ENCODE measurements around the gene OVOL1. TPM values are rescaled to one million over a fixed set of nuclear protein-coding genes. Genes with fewer than 3 reads are reported as not detected.

Gene OVOL1
- total RNA-seq, 6 donors from 2014 or later: under 0.01 to 2.2 (median 0.77) TPM

DNA sequence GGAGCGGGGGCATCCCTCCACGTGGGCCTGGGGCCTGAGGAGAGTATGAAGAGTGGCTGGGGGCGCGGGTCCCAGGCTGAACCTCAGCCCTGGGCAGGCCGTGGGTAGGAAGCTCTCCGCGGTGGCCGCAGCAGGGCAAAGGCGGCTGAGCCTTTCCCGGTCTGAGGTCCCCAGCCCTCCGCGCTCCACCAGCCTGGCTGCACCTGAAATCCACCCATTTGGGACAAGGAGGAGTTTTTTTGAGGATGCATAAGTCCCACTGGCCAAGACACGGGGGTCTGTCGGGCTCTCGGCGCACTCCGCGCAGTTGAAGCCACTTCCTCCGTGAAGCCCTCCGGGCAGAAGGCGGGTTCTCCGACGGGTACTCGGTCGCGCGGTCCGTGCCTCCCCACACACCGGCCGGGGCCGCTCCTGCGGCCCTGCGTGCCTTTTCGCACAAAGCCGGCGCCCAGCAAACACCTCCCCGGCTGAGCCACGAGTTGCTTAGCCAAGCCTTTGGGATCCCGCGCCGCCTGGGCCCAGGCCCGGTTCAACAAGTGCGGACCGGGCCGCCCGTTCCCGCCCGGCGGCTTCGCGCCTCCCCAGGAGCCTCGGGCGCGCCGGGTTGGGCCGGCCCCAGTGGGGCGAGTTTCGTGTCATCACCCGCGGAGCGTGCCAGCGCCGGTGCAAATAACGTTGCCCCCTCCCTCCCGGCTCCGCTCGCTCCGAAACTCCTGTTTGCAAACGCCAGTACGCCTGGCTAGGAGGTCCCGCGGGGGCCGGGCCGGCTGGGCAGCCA lies 666 bp upstream of the OVOL1 start:
- no peak for TF ChIP-seq POLR2AphosphoS5 (IDR thresholded peaks at IDR 0.05)
- no peak for TF ChIP-seq EP300 (IDR thresholded peaks at IDR 0.05)
- TF ChIP-seq, protein P1, sequence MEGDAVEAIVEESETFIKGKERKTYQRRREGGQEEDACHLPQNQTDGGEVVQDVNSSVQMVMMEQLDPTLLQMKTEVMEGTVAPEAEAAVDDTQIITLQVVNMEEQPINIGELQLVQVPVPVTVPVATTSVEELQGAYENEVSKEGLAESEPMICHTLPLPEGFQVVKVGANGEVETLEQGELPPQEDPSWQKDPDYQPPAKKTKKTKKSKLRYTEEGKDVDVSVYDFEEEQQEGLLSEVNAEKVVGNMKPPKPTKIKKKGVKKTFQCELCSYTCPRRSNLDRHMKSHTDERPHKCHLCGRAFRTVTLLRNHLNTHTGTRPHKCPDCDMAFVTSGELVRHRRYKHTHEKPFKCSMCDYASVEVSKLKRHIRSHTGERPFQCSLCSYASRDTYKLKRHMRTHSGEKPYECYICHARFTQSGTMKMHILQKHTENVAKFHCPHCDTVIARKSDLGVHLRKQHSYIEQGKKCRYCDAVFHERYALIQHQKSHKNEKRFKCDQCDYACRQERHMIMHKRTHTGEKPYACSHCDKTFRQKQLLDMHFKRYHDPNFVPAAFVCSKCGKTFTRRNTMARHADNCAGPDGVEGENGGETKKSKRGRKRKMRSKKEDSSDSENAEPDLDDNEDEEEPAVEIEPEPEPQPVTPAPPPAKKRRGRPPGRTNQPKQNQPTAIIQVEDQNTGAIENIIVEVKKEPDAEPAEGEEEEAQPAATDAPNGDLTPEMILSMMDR (IDR thresholded peaks at IDR 0.05): no peak
- TF ChIP-seq POLR2A (IDR thresholded peaks at IDR 0.05): no peak
- no peaks in the 10 kb centered on the region for H3K36me3 ChIP-seq
- 29% methylated on average over 18 to 36 of the region's 74 CpGs for WGBS, 2 donors
- H3K27me3 ChIP-seq: peaks cover 2 to 28% (median 17%) of the 10 kb centered on the region in 4 donors
- ATAC-seq (ENCODE audit: low FRiP score in 2 of 2) (peak in 1 of 2 donors; percentile 48), DNase-seq (no peak)
- peaks cover 28 to 39% (median 31%) of the 10 kb centered on the region in 4 donors for H3K4me1 ChIP-seq
- H3K27ac ChIP-seq: peak overlapping the region in 1 of 4 donors; percentile 30
- H3K4me3 ChIP-seq: peak overlapping the region in 3 of 4 donors; percentile 39 to 46 (median 40)
- H3K9me3 ChIP-seq: no peaks in the 10 kb centered on the region

DNA sequence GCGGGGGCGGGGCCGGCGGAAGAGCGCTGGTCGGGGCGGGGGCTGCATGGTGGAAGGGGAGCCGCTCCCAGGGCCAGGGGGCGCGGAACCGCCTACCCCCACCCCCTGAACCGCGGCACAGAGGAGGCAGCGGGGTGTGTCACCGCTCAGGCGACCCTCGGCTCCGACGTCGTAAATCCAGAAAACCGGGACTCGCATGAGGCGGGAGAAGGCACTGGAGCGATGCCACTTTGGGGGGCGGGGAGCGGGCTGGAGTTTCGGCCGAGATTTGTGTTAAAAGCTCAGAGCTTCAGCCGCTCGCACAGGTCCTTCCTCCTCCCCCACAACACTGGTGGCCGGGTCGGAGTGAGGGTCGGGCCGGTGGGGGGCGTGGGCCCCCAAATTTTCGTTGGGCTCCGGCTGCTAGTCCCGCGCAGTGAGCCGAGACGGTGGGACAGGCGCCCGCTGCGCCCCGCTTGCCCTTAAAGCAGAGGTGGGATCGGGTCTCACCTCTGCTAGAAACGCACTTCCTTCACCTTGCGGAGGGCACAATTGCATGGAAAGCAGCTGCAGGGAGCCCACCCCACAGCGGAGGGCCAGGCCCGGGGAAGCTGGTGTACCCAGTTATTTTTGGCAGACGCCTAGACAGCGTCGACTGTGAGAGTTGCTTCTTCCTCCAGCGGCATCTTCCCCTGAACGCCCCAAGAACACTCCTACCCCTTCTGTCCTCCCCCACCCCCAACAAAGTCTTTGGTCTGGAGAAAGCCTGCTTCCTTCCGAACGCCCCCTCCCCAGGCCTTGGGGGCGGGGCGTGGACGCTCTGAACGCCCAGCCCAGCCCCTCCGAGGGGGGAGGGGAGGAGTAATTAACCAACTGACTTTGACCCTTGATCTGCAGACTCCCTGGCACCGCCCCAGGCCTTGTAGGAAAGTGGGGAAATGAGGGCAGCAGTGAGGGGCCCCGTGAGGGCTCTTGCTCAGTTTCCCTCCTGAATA lies 1.1 kb downstream of the OVOL1 start:
- Histone ChIP-seq H3K9me3 (no peaks in the 10 kb centered on the region), H3K4me1 (peaks cover 24 to 39% (median 27%) of the 10 kb centered on the region in 4 donors), H3K4me3 (peak overlapping the region in 3 of 4 donors; percentile 39 to 46 (median 40)), H3K27ac (no peak overlapping the region), H3K36me3 (no peaks in the 10 kb centered on the region), H3K27me3 (peaks cover 2 to 28% (median 17%) of the 10 kb centered on the region in 4 donors)
- WGBS, 2 donors: 4 to 21% methylated on average over 5 to 54 of the region's 64 CpGs
- peak in 1 of 2 donors; percentile 2 for ATAC-seq (ENCODE audit: low FRiP score in 2 of 2)
- TF ChIP-seq EP300 (IDR thresholded peaks at IDR 0.05): no peak
- no peak for TF ChIP-seq POLR2A (IDR thresholded peaks at IDR 0.05)
- no peak for TF ChIP-seq POLR2AphosphoS5 (IDR thresholded peaks at IDR 0.05)
- TF ChIP-seq, protein P1 (IDR thresholded peaks at IDR 0.05): no peak
- peak in 1 of 2 donors; percentile 80 for DNase-seq

DNA sequence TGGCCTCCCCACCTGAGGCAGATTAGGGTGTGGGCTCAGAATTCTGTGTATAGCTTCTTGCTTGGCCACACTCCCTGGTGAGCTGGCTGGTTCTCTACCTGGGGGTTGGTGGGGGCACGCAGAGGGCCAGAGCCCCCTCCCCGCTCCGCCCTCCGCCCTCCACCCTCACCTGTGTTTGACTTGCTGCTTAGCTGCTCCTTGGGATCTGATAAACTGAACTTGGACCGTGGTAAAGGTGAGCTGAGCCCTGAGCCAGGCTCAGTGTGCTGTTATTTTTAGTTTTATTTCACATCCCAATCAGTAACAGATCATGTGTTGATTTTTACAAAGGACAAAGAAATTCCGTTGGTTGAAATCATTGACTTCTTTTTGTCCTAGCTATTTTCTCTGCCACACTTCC lies 2.0 kb downstream of the OVOL1 start:
- 70 to 85% methylated on average over 6 of the region's 6 CpGs for WGBS, 2 donors
- peak in 1 of 2 donors; percentile 25 for DNase-seq
- Histone ChIP-seq H3K27ac (no peak overlapping the region), H3K4me3 (no peak overlapping the region), H3K27me3 (peaks cover 2 to 28% (median 17%) of the 10 kb centered on the region in 4 donors), H3K4me1 (peaks cover 24 to 39% (median 27%) of the 10 kb centered on the region in 4 donors), H3K9me3 (no peaks in the 10 kb centered on the region), H3K36me3 (no peaks in the 10 kb centered on the region)
- ATAC-seq (ENCODE audit: low FRiP score in 2 of 2): no peak
- TF ChIP-seq POLR2AphosphoS5 (IDR thresholded peaks at IDR 0.05) (no peak), EP300 (IDR thresholded peaks at IDR 0.05) (no peak), POLR2A (IDR thresholded peaks at IDR 0.05) (no peak)
- TF ChIP-seq, protein P1 (IDR thresholded peaks at IDR 0.05): no peak

DNA sequence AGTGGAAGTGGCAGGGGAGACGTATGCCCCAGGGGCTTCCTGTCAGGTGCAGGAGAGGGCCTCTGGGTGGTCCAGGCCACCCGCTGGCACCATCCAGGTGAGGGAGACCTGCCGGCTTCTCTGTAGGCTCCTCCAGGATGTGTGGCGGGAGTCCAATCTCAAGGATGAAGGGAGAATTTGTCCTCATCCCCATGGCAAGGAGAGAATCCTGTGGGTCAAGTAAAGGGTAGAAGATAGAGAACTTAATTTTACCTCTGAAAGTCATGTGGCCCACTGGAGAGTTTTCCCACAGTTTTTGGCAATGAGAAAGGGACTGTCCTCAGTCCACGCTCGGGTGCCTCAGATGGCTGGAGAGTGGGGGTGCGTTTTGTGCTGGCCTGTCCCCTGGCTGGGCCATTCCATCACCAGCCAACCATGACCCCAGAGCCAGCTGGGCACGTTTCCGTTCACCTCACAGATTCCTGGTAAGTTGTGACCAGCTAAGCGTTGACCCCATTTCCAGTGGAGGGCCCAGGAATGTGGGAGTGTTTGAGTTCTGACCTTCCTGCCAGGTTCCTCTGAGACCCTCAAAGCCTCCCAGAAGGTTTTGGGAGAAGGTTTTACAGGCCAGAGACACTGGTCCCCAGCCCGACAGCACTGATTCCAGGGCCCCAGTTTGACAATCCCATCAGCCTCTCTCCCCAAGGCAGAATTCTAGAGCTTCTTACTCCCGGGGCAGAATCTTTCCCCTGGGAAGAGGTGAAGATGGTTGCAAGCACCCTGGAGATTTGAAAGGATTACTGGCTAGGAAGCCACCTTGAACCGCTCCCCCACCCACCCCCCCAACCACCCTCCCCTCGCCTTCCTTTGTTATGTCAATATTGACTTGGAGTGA lies 2.6 kb downstream of the OVOL1 start:
- no peak overlapping the region for H3K4me3 ChIP-seq
- WGBS, 2 donors: 81 to 82% methylated on average over 7 to 14 of the region's 14 CpGs
- no peaks in the 10 kb centered on the region for H3K9me3 ChIP-seq
- TF ChIP-seq POLR2A (IDR thresholded peaks at IDR 0.05) (no peak), POLR2AphosphoS5 (IDR thresholded peaks at IDR 0.05) (no peak), EP300 (IDR thresholded peaks at IDR 0.05) (no peak)
- TF ChIP-seq, protein P1 (IDR thresholded peaks at IDR 0.05): no peak
- H3K27me3 ChIP-seq: peaks cover 2 to 28% (median 17%) of the 10 kb centered on the region in 4 donors
- no peak overlapping the region for H3K27ac ChIP-seq
- DNase-seq (no peak), ATAC-seq (ENCODE audit: low FRiP score in 2 of 2) (no peak)
- H3K36me3 ChIP-seq: no peaks in the 10 kb centered on the region
- peaks cover 24 to 39% (median 27%) of the 10 kb centered on the region in 4 donors for H3K4me1 ChIP-seq

All from upper lobe of left lung (tissue), 6 donors.